NK-92 (cell line): ENCODE measurements around the gene TMEM252.

Experiments
- DNase-seq: peaks from one replicate; lab custom pipeline; 2025; ENCODE audit not compliant: unreplicated experiment; lab: John Stamatoyannopoulos, UW

TMEM252 gene

GRCh38 chr9:68540712-68541535 is at the start of gene TMEM252:
Gene TMEM252 (minus strand): TSS chr9:68540883. CDS start chr9:68540814, 69 bp downstream.
- no peak for DNase-seq

GRCh38 chr9:68585034-68585761 is 44.5 kb upstream of the TMEM252 start:
- no peak for DNase-seq

GRCh38 chr9:68584189-68585033 is 43.7 kb upstream of the TMEM252 start:
- no peak for DNase-seq

GRCh38 chr9:68581696-68582095 is 41.0 kb upstream of the TMEM252 start:
- no peak for DNase-seq

GRCh38 chr9:68577774-68578591 is 37.3 kb upstream of the TMEM252 start:
- no peak for DNase-seq

- DNase-seq, result no peak
Observed at GRCh38 chr9:68575817-68576216, 35.1 kb upstream of the TMEM252 start.

- DNase-seq, result no peak
Observed at GRCh38 chr9:68574150-68574549, 33.5 kb upstream of the TMEM252 start.

- no peak for DNase-seq
Observed at GRCh38 chr9:68567565-68567964, 26.9 kb upstream of the TMEM252 start.

- no peak for DNase-seq
Observed at GRCh38 chr9:68562461-68562860, 21.8 kb upstream of the TMEM252 start.

- DNase-seq, result no peak
Observed at GRCh38 chr9:68560071-68560844, 19.6 kb upstream of the TMEM252 start.

- no peak for DNase-seq
Observed at GRCh38 chr9:68558545-68558944, 17.9 kb upstream of the TMEM252 start.

GRCh38 chr9:68555437-68556150 is 14.9 kb upstream of the TMEM252 start:
- DNase-seq, result no peak

GRCh38 chr9:68552700-68553476 is 12.2 kb upstream of the TMEM252 start:
- no peak for DNase-seq

GRCh38 chr9:68551191-68551590 is 10.5 kb upstream of the TMEM252 start:
- DNase-seq, result no peak

- DNase-seq, result no peak
Observed at GRCh38 chr9:68548241-68548640, 7.6 kb upstream of the TMEM252 start.

- no peak for DNase-seq
Observed at GRCh38 chr9:68547417-68547816, 6.7 kb upstream of the TMEM252 start.

GRCh38 chr9:68546596-68547390 is 6.1 kb upstream of the TMEM252 start:
- no peak for DNase-seq
